IPS DF 19.7 (cell line): ENCODE results near the gene ZNG1C.
"Not testable (repeated sequence)": the region's sequence is repeated elsewhere in the genome, so short reads cannot be mapped to it uniquely, and the experiment has no call there.

Experiments used
- DNase-seq: peaks from one replicate; pipeline ENCODE4 v3.0.0-alpha.2; 2013; ENCODE audit warnings: low read depth, low spot score

The ZNG1C gene

DNA sequence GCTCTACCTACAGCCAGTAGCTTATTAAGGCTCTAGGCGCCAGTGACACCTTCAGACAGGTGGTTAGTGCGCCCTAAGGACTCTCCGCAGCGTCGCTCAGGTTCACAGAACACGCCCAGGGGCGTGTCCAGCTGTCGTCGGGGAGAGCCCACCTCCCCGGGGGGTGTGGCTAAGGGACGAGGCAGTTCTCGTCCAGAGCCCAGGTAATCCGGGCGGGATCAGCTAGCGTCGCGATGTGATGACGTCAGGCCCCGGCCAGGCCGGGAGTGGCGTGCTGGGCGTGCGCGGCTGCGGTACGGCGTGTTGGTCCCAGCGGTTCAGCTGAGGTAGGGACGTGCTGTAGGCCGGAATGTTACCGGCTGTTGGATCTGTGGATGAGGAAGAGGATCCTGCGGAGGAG lies at the start of gene ZNG1C:
ZNG1C (plus strand) TSS at position 301 of the 400 bp plus-strand sequence; CDS start at position 350, 49 bp downstream.
- DNase-seq = not testable (repeated sequence)

DNA sequence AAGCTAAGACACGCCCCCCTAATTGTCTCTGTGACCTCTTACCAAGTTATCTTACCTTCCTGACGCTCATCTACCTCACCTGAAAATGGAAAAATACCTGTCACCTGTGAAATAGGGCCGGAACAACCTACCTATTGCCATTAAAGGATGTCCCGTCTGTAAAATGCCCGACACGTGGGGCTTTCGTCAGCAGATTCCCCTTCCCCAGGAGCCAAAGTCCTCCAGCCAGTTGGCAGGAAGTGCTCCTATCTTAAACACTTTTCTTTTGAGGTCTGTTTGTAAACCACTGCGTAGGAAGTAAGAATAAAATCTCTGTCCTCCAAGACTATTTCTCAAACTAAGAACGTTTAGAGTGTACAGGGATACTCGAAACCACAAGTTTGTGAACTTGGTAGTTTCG lies 654 bp downstream of the ZNG1C start:
- DNase-seq = not testable (repeated sequence)

DNA sequence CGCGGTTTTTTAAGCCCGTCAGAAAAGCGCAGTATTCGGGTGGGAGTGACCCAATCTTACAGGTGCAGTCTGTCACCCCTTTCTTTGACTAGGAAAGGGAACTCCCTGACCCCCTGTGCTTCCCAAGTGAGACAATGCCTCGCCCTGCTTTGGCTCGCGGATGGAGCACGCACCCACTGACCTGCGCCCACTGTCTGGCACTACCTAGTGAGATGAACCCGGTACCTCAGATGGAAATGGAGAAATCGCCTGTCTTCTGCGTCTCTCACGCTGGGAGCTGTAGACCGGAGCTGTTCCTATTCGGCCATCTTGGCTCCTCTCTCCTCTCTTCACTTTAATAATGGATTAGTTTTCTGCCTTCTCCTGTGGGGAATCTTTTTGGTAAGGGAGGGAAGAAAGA lies 39.3 kb downstream of the ZNG1C start:
- DNase-seq = not testable (repeated sequence)

DNA sequence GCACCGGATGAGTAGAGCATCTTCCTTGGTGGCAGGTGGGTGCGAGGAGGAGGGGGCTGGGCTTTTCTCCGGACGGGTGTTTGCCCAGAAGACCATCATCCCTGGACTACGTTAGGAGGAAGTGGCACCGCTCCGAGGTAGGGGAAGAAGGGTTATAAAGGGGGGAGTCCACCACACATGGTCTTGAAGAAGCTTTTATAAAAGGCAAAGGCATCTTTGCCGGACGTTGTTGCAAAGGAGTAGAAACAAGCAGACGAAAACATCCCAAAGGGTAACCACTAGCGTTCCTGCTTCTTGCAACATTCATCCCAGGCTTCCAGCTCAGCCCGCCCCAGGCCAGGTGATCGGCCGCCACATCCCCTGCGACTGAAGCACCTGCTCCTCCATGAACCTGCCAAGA lies 60.8 kb downstream of the ZNG1C start, which contains the start of gene FOXD4L3:
FOXD4L3 (plus strand) TSS at position 301 of the 400 bp plus-strand sequence; CDS start at position 386, 85 bp downstream.
- DNase-seq = not testable (repeated sequence)

DNA sequence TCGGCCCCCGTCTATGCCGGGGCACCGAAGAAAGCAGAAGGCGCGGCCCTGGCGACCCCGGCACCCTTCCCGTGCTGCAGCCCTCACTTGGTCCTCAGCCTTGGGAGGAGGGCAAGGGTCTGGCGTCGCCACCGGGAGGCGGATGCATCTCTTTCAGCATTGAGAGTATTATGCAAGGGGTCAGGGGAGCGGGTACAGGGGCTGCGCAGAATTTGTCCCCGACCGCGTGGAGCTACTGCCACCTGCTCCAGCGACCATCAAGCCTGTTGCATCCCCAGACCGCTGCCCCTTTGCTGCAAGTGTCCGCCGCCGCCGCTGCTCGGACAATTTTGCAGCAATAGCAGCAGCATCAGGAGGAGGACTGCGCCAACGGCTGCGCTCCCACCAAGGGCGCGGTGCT lies 62.0 kb downstream of the ZNG1C start:
- not testable (repeated sequence) for DNase-seq

DNA sequence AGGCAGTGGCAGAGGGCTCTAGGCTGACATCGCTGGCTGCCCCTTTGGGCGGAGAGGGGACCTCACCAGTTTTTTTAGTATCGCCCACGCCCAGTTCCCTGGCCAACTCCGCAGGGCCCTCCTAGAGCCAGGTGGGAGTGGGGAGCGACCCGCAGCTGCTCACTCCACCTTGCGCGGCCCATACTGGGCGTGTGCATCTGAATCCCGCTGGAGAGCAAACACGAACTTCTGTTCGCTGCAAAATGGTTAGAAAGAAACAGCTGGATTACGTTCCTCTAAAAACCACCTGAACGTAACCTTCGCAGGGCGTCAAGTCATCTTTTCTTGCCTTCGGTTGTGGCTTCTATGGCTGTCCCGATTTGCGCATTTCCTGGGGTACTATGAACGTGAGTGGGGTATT lies 62.4 kb downstream of the ZNG1C start:
- DNase-seq = not testable (repeated sequence)

DNA sequence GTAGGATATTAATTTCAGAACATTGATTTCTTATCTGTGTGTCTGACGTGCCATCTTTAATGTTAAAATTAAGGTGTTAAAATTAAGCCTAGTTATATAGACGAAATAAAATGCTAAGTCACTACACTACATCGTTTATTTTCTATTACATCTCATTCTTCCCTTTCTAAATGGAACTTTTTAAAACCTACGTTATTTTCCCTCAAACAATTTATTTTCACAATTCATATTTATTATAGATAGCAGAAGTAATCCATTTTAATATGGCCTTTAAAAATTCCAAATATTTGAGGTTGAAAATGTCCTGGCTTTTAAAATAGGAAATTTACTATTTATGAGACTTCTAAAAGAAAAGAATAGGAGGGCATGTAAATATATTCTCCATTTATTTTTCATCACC lies 63.0 kb downstream of the ZNG1C start:
- DNase-seq = not testable (repeated sequence)

DNA sequence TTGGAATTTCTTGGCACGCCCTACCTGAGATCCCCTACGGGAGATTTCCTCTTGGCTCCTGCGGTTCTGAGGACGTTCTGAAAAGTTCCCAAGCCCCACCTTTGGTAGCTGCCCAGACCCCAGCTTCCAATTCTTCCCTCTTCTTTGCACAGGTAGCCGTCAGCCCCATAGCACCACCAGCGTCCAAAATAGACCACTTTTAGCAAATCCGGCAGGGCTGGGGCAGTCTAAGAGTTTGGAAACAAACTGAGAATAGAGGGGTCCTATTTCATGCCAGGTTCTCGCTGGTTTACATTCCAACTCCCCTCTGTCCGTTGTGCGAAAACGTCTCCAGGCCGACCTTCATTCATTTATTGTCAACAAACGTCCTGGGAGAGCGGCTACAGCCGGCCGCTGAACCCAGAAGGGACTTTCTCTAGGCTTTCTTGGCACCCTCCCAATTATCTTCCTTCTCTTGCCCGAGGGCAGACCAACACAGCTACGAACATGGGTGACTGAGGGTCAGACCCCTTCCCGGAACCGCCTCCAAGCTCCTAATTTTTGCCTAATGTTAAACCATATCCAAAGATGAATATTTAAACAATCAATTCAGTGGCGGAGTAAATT lies 64.0 kb downstream of the ZNG1C start:
- DNase-seq = not testable (repeated sequence)

DNA sequence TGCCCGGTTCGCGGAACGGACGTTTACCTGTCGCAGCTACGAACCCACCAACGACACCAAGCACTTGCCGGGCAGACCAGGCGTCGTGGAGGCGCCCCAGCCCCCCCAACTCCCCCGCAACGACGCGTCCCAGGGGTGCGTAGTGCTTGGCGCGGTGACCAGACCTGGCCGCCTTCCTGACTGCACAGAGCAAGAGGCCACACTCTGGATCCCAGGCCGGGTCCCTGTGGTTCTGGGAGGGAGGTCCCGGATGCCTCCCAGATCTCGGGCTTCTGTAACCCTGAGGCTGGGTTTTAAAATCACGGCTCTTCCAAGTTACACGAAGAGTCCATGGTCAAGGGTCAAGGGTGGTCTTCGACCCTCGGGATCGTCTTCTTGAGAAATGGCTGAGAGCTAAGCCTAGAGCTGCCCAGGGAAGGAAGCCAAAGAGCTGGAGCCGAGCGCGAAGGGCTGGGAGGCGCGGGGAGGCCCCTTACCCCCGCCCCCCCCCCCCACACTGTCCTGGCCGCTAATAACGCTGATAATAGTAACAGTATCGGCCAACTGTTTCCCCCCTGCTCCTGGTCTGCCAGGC lies 64.7 kb downstream of the ZNG1C start:
- DNase-seq = not testable (repeated sequence)

DNA sequence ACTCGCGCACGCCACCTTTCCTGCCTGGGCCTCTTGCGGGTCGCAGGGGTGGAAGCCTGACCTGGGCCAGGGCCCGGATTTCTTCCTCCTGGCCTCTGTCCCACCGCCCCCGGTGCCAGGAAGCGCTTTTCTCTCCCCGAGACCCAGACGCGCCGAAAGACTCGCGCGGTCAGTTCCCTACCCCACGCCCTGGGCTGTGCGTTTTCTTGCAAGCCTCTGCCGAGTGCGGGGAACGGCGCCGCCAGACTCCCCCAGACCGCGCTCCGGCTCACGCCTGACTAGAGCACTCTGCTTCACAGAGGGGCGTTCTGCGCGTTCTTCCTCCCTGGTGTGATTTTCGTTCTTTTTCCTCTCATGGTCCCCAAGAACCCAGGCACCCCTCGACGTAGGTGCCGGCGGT lies 65.3 kb downstream of the ZNG1C start:
- not testable (repeated sequence) for DNase-seq

DNA sequence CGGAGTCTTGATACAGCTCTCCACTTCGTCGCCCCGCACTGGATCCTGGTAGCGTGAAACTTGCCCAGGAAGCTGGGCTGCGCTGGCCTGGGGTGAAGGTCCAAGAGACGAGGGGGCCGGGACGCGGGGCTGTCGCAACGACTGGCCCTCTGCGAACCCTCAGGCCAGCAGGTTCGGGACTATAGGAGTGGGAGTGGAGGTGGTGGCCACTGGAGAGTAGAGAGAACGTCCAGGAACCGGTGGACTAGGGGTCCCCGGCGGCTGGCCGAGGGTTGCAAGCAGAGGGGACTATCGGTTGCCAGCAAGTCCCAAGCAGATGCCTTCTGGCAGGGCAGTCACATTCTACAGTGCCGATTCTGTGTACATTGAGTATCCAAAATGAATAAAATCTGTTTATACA lies 65.9 kb downstream of the ZNG1C start:
- DNase-seq = not testable (repeated sequence)

DNA sequence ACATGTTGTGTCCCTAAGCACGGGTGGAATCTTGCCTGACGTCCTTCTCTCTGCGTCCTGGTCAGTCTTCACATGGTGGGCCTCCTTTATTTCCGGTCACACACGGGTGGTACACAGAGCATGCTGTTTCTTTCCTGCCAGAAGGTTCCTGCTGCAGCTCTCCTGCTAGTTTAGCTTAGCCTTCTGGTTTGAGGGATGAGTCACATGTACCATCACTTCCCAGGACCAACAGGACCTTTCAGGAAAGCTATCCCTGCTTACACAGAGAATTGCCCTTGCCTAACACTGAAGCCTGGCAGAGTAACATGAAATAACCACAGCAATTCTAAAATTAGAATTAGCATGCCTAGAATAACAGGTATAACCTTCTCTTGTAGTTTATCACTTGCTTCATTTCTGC lies 69.4 kb downstream of the ZNG1C start:
- not testable (repeated sequence) for DNase-seq

DNA sequence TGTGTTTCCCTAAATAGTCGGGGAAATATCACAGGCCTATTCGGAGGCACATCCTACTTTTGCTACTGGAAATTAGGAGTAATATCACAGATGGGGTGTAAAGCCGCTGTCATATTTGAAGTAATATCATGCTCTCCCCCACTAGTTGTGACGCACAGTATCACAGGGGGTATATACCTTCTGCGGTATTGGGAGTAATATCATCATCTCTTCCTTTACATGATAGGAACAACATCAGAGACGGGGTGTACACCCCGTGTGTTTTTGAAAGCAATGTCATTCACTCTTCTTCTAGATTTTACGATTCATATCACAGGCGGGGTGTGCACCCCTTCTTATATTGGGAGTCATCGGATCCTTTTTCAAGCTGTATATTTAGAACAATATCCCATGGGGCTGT lies 76.4 kb downstream of the ZNG1C start:
- not testable (repeated sequence) for DNase-seq

DNA sequence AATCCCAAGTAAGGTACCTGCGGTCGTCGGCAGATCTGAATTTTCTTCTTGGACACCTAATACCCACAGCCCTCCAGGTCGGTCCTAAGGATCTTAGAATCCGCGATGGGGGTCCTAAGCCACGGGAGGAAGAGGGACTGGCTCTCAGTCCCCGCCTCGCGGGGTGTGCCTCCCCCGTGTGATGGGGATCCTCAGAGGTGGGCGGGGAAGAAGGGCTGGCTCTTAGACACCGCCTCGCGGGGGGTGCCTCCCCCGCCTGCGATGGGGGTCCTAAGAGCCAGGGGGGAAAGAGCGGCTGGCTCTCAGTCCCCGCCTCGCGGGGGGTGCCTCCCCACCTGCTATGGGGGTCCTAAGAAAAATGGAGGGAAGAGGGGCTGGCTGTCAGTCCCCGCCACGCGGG lies 82.0 kb downstream of the ZNG1C start:
- DNase-seq = not testable (repeated sequence)

DNA sequence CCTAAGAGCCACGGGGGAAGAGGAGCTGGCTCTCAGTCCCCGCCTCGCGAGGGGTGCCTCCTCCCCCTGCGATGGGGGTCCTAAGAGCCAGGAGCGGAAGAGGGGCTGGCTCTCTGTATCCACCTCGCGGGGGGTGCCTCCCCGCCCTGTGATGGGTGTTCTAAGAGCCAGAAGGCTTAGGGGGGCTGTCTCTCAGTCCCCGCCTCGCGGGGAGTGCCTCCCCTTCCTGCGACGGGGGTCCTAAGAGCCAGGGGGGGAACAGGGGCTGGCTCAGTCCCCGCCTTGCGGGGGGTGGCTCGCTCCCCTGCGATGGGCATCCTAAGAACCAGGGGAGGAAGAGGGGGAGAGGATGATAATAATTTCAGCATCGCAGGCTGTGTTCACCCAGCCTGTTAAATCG lies 82.7 kb downstream of the ZNG1C start:
- DNase-seq = not testable (repeated sequence)

DNA sequence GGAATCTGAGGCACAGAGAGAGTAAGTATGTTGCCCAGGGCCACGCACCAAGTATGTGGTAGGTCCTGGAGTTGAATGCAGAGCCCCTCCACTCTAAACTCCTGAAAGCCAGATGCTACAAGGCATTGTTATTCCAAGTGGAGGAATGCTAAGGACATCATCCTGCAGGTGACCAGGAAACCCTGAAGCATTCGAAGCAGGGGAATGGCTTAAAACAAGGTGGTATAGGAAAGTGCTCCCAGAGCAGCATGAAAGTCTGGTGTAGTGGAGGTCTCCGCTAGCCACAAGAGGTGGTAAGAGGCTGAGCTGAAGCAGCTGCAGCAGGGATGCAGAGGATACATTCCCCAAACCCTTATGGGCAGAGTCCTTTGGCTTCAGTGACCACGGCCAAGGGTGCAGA lies 87.3 kb downstream of the ZNG1C start:
- not testable (repeated sequence) for DNase-seq

DNA sequence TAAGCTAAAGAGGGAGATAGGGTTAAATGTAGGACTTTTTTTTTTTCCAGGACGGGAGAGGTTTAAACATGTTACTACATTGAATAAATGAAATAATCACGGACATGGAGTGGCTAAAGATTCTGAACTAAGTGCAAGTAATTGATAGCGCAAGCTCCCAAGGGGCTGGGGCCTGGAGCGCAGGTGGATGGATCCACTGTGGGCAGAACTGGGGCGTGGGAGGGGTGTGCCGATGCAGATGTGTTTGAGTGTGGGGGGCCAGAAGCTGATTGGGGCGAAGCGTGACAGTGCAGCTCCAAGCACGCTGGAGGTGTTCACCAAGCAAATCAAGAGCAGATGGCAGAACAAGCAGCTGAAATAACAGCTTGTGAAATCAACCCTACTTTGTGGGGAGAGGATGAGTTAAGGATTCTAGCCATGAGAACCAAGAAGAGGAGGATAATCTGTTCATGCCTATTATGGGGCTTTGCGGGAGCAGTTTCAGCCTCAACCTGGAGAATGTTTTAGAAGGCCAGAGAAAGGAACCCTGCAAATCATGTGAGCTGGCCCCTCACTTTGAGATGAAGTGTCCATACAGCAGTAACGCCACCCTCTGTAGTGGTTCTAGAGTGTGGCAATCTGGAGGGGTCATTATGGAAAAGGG lies 88.9 kb downstream of the ZNG1C start:
- DNase-seq = not testable (repeated sequence)

DNA sequence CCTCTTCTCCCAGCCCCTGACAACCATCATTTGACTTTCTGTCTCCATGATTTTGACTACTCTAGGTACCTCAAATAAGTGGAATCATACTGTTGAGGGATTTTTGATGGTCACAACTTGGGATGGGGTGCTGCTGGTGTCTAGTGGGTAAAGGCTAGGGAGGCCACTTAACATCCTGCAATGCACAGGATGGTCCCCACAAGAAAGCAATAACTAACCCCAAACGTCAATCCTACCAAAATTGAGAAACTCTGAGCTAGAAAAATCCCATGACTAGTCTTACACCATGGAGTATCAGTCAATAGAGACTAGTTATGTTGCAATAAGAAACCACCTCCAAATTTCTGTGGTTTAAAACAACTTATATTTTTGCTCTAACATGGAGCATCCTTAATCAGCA lies 90.3 kb downstream of the ZNG1C start:
- not testable (repeated sequence) for DNase-seq

DNA sequence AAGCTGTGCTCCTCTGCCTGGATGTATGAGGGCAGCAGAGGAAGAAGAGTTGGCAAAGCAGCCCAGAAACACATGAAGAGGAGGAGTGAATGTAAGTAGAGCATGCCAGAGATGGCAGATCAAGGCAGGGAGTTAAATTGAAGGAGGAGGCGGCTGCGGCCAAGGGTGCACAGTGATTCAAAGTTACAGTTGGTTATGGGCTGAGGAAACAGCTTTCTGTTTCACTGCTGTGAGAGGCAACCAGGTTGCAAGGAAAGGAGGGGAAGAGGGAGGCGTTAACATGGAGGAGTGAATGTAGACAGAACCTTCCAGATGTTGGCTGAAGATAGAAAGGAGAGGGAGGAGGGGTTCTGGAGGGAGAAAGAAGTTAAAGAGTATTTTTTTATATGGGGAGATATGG lies 94.2 kb downstream of the ZNG1C start:
- DNase-seq = not testable (repeated sequence)

DNA sequence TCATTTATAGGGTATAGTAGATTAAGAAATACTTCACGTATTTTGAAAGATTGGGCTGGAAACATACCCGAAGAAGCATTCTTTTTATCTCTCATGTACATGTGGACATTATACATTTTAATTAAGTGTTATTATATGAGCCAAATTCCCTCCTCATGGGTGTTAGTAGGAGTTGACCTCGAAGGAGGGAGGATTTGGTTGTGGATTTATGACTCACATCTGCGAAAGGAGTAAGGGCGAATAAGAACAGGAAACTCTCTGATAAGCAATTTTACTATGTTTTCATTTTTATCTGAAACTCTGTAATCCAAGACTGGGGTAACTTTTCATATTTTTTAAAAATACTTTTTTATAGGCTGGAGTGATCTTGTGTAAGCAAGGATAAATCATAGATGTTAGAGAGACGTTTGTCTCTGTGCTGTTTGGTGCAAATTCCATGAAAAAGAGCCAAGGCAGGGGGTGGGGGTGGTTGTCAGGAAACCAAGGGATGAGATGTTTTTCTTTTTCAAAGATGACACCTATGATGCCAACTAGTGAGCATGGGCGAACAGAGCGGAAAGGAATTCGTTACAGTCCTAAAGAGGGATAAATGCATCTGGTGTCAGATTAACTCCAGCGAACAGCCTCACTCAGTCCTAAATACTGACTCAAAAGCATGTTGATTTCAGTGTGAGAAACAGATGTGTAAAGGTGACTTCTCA lies 95.0 kb downstream of the ZNG1C start:
- DNase-seq = not testable (repeated sequence)

DNA sequence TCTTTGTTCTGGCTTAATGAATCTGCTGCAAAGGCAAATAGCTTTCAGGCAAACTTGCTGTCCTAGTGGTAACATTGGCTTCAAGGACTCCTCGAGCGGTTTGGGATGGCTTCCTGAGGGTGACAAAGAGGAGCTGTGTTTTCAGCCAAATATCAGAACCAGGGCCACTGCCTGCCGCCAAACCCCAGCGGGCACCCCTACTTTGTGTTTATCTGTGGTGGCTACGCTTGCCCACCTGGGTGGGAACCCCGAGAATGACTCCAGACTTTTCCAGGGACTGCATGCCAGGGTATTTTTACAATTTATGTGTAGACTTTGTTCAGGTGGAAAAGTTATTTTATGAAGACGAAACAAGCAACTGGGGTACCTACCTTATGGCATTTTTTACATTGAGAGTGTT lies 96.2 kb downstream of the ZNG1C start:
- DNase-seq = not testable (repeated sequence)
